SK-N-SH treated with all-trans-retinoic acid at 6 μM for 48 hours (cell line): Measurements from ENCODE around the gene OST4.
"Not testable (repeated sequence)": the region's sequence is repeated elsewhere in the genome, so short reads cannot be mapped to it uniquely, and the experiment has no call there.

ENCODE experiments used
- ATAC-seq: fragments of 200-7000 bp; cut with Tn5 transposase; 3 replicates; pipeline ENCODE4 v1.9.1; 2020; ENCODE audit warnings: mild to moderate bottlenecking, moderate library complexity
- ARNTL ChIP-seq: fragments of 450-650 bp; formaldehyde crosslinking; IDR thresholded peaks from 2 replicates; pipeline ENCODE4 v1.5.0; 2020; ENCODE audit warnings: low read depth, mild to moderate bottlenecking, moderate library complexity, borderline replicate concordance
- CREB5 ChIP-seq: fragments of 250-450 bp; sonication (Bioruptor Pico); IDR thresholded peaks from 2 replicates; pipeline ENCODE4 v1.5.1; 2020; ENCODE audit warnings: low read depth, mild to moderate bottlenecking, moderate library complexity
- CSDC2 ChIP-seq: fragments of 250-450 bp; sonication (Bioruptor Pico); IDR thresholded peaks from 2 replicates; pipeline ENCODE4 v1.5.0; 2020; ENCODE audit warnings: mild to moderate bottlenecking, moderate library complexity
- ESRRG ChIP-seq: fragments of 250-450 bp; sonication (Bioruptor Pico); IDR thresholded peaks from 2 replicates; pipeline ENCODE4 v1.6.1; 2021; ENCODE audit warnings: mild to moderate bottlenecking
- ISL1 ChIP-seq: fragments of 250-450 bp; sonication (Bioruptor Pico); IDR thresholded peaks from 2 replicates; pipeline ENCODE4 v2.1.2; 2022; ENCODE audit warnings: mild to moderate bottlenecking, moderate library complexity
- OSR1 ChIP-seq: fragments of 250-450 bp; sonication (Bioruptor Pico); IDR thresholded peaks from 2 replicates; pipeline ENCODE4 v1.8.0; 2022; ENCODE audit warnings: moderate library complexity, mild to moderate bottlenecking, inconsistent platforms
- PATZ1 ChIP-seq: fragments of 250-450 bp; sonication (Bioruptor Pico); IDR thresholded peaks from 2 replicates; pipeline ENCODE4 v1.8.0; 2020; ENCODE audit warnings: mild to moderate bottlenecking, moderate library complexity, borderline replicate concordance
- PPARA ChIP-seq: fragments of 250-450 bp; sonication (Bioruptor Pico); IDR thresholded peaks from 2 replicates; pipeline ENCODE4 v1.5.0; 2020; ENCODE audit warnings: mild to moderate bottlenecking, borderline replicate concordance
- RARB ChIP-seq: fragments of 250-450 bp; sonication (Bioruptor Pico); IDR thresholded peaks from 2 replicates; pipeline ENCODE4 v1.8.0; 2021; ENCODE audit warnings: mild to moderate bottlenecking, moderate library complexity
- SNAI2 ChIP-seq: fragments of 250-450 bp; sonication (Bioruptor Pico); IDR thresholded peaks from 2 replicates; pipeline ENCODE4 v1.5.0; 2020; ENCODE audit warnings: mild to moderate bottlenecking, moderate library complexity
- ZC3H10 ChIP-seq: fragments of 250-450 bp; sonication (Bioruptor Pico); IDR thresholded peaks from 2 replicates; pipeline ENCODE4 v1.5.1; 2021; ENCODE audit warnings: mild to moderate bottlenecking, moderate library complexity
- ZFP3 ChIP-seq: fragments of 250-450 bp; sonication (Bioruptor Pico); IDR thresholded peaks from 2 replicates; pipeline ENCODE4 v1.5.0; 2020; ENCODE audit warnings: mild to moderate bottlenecking, moderate library complexity
- ZFP30 ChIP-seq: fragments of 450-650 bp; formaldehyde crosslinking; IDR thresholded peaks from 2 replicates; pipeline ENCODE4 v1.5.0; 2022; ENCODE audit warnings: mild to moderate bottlenecking, moderate library complexity
- ZNF565 ChIP-seq: fragments of 450-650 bp; formaldehyde crosslinking; conservative IDR thresholded peaks from 2 replicates; pipeline ENCODE4 v1.5.0; 2020; ENCODE audit warnings: low read depth, mild to moderate bottlenecking, moderate library complexity
- ZNF70 ChIP-seq: fragments of 450-650 bp; formaldehyde crosslinking; IDR thresholded peaks from 2 replicates; pipeline ENCODE4 v1.5.0; 2020; ENCODE audit warnings: mild to moderate bottlenecking, moderate library complexity
- ZNF8 ChIP-seq: fragments of 450-650 bp; formaldehyde crosslinking; IDR thresholded peaks from 2 replicates; pipeline ENCODE4 v1.5.0; 2020; ENCODE audit warnings: mild to moderate bottlenecking, moderate library complexity
- TF ChIP-seq, protein P1 (sequence below): fragments of 250-450 bp; sonication (Bioruptor Pico); IDR thresholded peaks from 2 replicates; pipeline ENCODE4 v1.5.1; 2021; ENCODE audit warnings: mild to moderate bottlenecking, moderate library complexity
- TF ChIP-seq, protein P2 (sequence below): fragments of 250-450 bp; sonication (Bioruptor Pico); IDR thresholded peaks from 2 replicates; pipeline ENCODE4 v1.8.0; 2021; ENCODE audit warnings: low read depth, mild to moderate bottlenecking, moderate library complexity, borderline replicate concordance

The OST4 gene

GRCh38 chr2:27117995-27118524, 46.6 kb upstream of the OST4 start (continued):
- TF ChIP-seq CREB5 (CRISPR knock-in tag) (no peak), OSR1 (no peak), ESRRG (CRISPR knock-in tag) (no peak)
- TF ChIP-seq, protein P1, sequence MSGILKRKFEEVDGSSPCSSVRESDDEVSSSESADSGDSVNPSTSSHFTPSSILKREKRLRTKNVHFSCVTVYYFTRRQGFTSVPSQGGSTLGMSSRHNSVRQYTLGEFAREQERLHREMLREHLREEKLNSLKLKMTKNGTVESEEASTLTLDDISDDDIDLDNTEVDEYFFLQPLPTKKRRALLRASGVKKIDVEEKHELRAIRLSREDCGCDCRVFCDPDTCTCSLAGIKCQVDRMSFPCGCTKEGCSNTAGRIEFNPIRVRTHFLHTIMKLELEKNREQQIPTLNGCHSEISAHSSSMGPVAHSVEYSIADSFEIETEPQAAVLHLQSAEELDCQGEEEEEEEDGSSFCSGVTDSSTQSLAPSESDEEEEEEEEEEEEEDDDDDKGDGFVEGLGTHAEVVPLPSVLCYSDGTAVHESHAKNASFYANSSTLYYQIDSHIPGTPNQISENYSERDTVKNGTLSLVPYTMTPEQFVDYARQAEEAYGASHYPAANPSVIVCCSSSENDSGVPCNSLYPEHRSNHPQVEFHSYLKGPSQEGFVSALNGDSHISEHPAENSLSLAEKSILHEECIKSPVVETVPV (CRISPR knock-in tag): no peak
- TF ChIP-seq, protein P2, sequence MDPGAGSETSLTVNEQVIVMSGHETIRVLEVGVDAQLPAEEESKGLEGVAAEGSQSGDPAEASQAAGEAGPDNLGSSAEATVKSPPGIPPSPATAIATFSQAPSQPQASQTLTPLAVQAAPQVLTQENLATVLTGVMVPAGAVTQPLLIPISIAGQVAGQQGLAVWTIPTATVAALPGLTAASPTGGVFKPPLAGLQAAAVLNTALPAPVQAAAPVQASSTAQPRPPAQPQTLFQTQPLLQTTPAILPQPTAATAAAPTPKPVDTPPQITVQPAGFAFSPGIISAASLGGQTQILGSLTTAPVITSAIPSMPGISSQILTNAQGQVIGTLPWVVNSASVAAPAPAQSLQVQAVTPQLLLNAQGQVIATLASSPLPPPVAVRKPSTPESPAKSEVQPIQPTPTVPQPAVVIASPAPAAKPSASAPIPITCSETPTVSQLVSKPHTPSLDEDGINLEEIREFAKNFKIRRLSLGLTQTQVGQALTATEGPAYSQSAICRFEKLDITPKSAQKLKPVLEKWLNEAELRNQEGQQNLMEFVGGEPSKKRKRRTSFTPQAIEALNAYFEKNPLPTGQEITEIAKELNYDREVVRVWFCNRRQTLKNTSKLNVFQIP (CRISPR knock-in tag): no peak

- no peak for TF ChIP-seq CSDC2 (CRISPR knock-in tag)
- no peak for TF ChIP-seq PPARA (CRISPR knock-in tag)
- TF ChIP-seq ZFP30 (CRISPR knock-in tag): no peak
- no peak for TF ChIP-seq ZFP3
- no peak for TF ChIP-seq ISL1
- no peak for TF ChIP-seq ZNF565 (CRISPR knock-in tag)
- TF ChIP-seq PATZ1 (CRISPR knock-in tag): no peak
- TF ChIP-seq OSR1: no peak
- TF ChIP-seq ZNF8 (CRISPR knock-in tag): no peak
- no peak for TF ChIP-seq CREB5 (CRISPR knock-in tag)
- ATAC-seq: no peak
These were observed 44.1 kb upstream of the OST4 start for GRCh38 chr2:27115519-27115918.

DNA sequence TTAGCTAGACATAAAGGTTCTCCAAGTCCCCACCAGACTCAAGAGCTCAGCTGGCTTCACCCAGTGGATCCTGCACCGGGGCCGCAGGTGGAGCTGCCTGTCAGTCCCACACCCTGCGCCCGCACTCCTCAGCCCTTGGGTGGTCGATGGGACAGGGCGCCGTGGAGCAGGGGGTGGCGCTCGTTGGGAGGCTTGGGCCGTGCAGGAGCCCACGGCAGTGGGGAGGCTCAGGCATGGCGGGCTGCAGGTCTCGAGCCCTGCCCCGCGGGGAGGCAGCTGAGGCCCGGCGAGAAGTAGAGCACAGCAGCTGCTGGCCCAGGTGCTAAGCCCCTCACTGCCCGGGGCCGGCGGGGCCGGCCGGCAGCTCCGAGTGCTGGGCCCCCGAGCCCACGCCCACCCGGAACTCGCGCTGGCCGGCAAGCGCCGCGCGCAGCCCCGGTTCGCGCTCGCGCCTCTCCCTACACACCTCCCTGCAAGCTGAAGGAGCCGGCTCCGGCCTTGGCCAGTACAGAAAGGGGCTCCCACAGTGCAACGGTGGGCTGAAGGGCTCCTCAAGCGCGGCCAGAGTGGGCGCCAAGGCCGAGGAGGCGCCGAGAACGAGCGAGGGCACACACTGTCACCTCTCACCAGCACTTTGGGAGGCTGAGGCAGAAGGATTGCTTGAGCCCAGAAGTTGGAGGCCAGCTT, 40.1 kb upstream of the OST4 start:
- ATAC-seq: not testable (repeated sequence)

- not testable (repeated sequence) for ATAC-seq
These were observed 39.3 kb upstream of the OST4 start for GRCh38 chr2:27110603-27111352.

DNA sequence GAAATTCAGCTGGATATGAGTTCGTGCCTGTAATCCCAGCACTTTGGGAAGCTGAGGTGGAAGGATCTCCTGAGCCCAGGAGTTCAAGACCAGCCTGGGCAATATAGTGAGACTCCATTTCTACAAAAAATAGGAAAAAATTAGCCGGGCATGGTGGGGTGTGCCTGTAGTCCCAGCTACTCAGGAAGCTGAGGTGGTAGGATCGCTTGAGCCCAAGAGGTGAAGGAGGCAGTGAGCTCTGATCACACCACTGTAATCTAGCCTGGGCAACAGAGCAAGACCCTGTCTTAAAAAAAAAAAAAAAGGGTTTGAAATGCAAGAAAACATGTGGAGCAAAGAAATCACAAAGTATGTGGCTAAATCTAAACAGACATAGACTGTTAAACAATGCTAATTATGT, 37.6 kb upstream of the OST4 start:
- no peak for ATAC-seq
- TF ChIP-seq SNAI2 (no peak), ZNF8 (CRISPR knock-in tag) (no peak), ZC3H10 (CRISPR knock-in tag) (no peak), ARNTL (CRISPR knock-in tag) (no peak), CSDC2 (CRISPR knock-in tag) (no peak), OSR1 (no peak), PPARA (CRISPR knock-in tag) (no peak), ZFP30 (CRISPR knock-in tag) (no peak), ZNF70 (CRISPR knock-in tag) (no peak), RARB (no peak), CREB5 (CRISPR knock-in tag) (no peak), ESRRG (CRISPR knock-in tag) (no peak)
- TF ChIP-seq, protein P1 (CRISPR knock-in tag): no peak
- TF ChIP-seq, protein P2 (CRISPR knock-in tag): no peak
